SK-N-SH treated with all-trans-retinoic acid at 6 μM for 48 hours (cell line): ENCODE results near the gene MAP1B.

Experiments used
- ARNTL ChIP-seq: fragments of 450-650 bp; formaldehyde crosslinking; IDR thresholded peaks from 2 replicates; pipeline ENCODE4 v1.5.0; 2020; ENCODE audit warnings: low read depth, mild to moderate bottlenecking, moderate library complexity, borderline replicate concordance
- CSDC2 ChIP-seq: fragments of 250-450 bp; sonication (Bioruptor Pico); IDR thresholded peaks from 2 replicates; pipeline ENCODE4 v1.5.0; 2020; ENCODE audit warnings: mild to moderate bottlenecking, moderate library complexity
- SNAI2 ChIP-seq: fragments of 250-450 bp; sonication (Bioruptor Pico); IDR thresholded peaks from 2 replicates; pipeline ENCODE4 v1.5.0; 2020; ENCODE audit warnings: mild to moderate bottlenecking, moderate library complexity
- TCF4 ChIP-seq: fragments of 250-450 bp; sonication (Bioruptor Pico); IDR thresholded peaks from 2 replicates; pipeline ENCODE4 v1.8.0; 2021; ENCODE audit warnings: mild to moderate bottlenecking, moderate library complexity, borderline replicate concordance
- ZNF8 ChIP-seq: fragments of 450-650 bp; formaldehyde crosslinking; IDR thresholded peaks from 2 replicates; pipeline ENCODE4 v1.5.0; 2020; ENCODE audit warnings: mild to moderate bottlenecking, moderate library complexity
- TF ChIP-seq, protein P1 (sequence below): fragments of 250-450 bp; sonication (Bioruptor Pico); IDR thresholded peaks from 2 replicates; pipeline ENCODE4 v1.5.1; 2020; ENCODE audit warnings: low read depth, mild to moderate bottlenecking, moderate library complexity
- TF ChIP-seq, protein P2 (sequence below): fragments of 250-450 bp; sonication (Bioruptor Pico); IDR thresholded peaks from 2 replicates; pipeline ENCODE4 v1.8.0; 2021; ENCODE audit warnings: low read depth, mild to moderate bottlenecking, moderate library complexity, borderline replicate concordance

DNA sequence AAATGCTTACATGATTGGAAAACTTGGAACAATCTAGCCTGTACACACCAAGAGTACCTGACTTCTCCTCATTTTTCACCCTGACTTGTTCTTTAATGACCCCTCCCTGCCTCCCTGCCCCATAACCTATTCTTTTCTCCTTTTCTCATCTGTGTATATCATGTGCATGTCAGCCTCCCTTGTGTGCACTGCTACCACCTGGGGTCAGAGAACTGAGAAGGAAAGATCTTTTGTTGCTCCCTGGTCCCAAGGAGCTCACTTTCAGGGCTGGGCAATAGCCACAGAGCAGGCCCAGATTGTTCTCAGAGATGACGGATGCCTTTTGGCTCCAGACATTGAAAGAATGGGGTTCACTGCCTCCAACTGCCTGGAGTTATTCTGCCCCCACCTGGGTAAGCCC, 5.1 kb downstream of the MAP1B start:
- TF ChIP-seq ZNF8 (CRISPR knock-in tag) (no peak), CSDC2 (CRISPR knock-in tag) (no peak), TCF4 (CRISPR knock-in tag) (no peak), ARNTL (CRISPR knock-in tag) (no peak), SNAI2 (CRISPR knock-in tag) (no peak)
- TF ChIP-seq, protein P1, sequence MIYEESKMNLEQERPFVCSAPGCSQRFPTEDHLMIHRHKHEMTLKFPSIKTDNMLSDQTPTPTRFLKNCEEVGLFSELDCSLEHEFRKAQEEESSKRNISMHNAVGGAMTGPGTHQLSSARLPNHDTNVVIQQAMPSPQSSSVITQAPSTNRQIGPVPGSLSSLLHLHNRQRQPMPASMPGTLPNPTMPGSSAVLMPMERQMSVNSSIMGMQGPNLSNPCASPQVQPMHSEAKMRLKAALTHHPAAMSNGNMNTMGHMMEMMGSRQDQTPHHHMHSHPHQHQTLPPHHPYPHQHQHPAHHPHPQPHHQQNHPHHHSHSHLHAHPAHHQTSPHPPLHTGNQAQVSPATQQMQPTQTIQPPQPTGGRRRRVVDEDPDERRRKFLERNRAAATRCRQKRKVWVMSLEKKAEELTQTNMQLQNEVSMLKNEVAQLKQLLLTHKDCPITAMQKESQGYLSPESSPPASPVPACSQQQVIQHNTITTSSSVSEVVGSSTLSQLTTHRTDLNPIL (CRISPR knock-in tag), result no peak
- TF ChIP-seq, protein P2, sequence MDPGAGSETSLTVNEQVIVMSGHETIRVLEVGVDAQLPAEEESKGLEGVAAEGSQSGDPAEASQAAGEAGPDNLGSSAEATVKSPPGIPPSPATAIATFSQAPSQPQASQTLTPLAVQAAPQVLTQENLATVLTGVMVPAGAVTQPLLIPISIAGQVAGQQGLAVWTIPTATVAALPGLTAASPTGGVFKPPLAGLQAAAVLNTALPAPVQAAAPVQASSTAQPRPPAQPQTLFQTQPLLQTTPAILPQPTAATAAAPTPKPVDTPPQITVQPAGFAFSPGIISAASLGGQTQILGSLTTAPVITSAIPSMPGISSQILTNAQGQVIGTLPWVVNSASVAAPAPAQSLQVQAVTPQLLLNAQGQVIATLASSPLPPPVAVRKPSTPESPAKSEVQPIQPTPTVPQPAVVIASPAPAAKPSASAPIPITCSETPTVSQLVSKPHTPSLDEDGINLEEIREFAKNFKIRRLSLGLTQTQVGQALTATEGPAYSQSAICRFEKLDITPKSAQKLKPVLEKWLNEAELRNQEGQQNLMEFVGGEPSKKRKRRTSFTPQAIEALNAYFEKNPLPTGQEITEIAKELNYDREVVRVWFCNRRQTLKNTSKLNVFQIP, result no peak
